ENCODE measurements around the gene SZRD1.

The SZRD1 gene

DNA sequence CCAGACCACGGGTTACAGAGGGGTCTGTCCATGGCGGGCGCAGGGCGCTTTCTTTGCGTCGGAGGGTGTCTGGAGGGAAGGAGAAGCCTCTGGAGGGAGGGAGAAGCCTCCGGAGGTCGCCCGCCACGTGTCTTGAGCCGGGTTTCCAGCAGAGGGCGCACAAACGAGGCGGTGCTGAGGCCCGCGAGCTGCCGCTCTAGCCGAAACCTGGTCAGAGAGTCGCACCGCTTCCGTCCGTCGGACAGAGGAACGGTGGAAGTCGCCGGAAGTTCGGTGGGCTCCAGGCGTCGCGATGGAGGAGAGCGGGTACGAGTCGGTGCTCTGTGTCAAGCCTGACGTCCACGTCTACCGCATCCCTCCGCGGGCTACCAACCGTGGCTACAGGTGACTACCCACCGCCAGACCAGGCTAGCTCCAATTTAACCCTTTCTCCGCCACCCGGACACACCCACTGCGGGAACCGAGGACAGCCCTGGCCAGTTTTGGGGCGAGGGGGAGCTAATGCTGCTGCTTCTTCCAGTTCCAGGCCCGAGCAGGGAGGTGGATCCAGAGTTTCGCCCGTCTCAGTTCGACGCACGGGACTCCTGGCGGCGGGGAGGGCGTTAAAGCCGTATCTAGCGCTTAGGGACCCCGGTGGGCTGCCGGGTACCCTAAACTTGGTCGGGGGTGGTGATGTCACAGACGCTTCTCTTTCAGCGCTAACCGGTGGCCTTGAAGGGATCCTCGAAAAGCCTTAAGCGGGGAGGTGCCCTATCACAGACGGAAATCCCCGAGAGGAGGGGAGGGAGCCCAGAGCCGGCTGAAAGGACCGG, 73.6 kb downstream of the SZRD1 start, which contains the start of gene NECAP2:
TSS of gene NECAP2 (plus strand) at position 255 of the 812 bp plus-strand sequence. CDS start at position 293, 38 bp downstream.
- H3K27me3 ChIP-seq (ENCODE audit: low read depth, low read length) = no peaks in the 10 kb centered on the region
- peaks cover 13% of the 10 kb centered on the region for H3K4me1 ChIP-seq (ENCODE audit: low read length)
- peak within 1 kb of the TSS; percentile 94 for H3K9ac ChIP-seq (ENCODE audit: low read length)
- H4K20me1 ChIP-seq (ENCODE audit: insufficient read depth, low read length) = no peaks in the 10 kb centered on the region
- H3K9me3 ChIP-seq (ENCODE audit: insufficient read depth, low read length) = no peaks in the 10 kb centered on the region
- H3K4me3 ChIP-seq (ENCODE audit: low read length) = peak within 1 kb of the TSS; percentile 98
- peaks cover 14% of the 10 kb centered on the region for H3K36me3 ChIP-seq (replicated peaks; ENCODE audit: low read depth, low read length)
- TF ChIP-seq CTCF (IDR thresholded peaks at IDR 0.05; ENCODE audit: low read depth, low read length) (peak; percentile 63), EZH2phosphoT487 (IDR thresholded peaks at IDR 0.05; ENCODE audit: low read depth) (no peak)
- peak within 1 kb of the TSS; percentile 76 for H3K27ac ChIP-seq (ENCODE audit: low read length)
- peak within 1 kb of the TSS; percentile 97 for H2AFZ ChIP-seq (ENCODE audit: low read depth, low read length)
- peak within 1 kb of the TSS; percentile 97 for H3K4me2 ChIP-seq (ENCODE audit: low read length)
- peaks cover 37% of the 10 kb centered on the region for H3K79me2 ChIP-seq (ENCODE audit: low read length)

GRCh38 chr1:16441282-16441665, 74.2 kb downstream of the SZRD1 start:
- peak overlapping the region; percentile 94 for H3K9ac ChIP-seq (ENCODE audit: low read length)
- no peak for TF ChIP-seq EZH2phosphoT487 (IDR thresholded peaks at IDR 0.05; ENCODE audit: low read depth)
- TF ChIP-seq CTCF (IDR thresholded peaks at IDR 0.05; ENCODE audit: low read depth, low read length) = no peak
- H3K9me3 ChIP-seq (ENCODE audit: insufficient read depth, low read length) = no peaks in the 10 kb centered on the region
- peak overlapping the region; percentile 97 for H3K4me2 ChIP-seq (ENCODE audit: low read length)
- no peak overlapping the region for H2AFZ ChIP-seq (ENCODE audit: low read depth, low read length)
- H4K20me1 ChIP-seq (ENCODE audit: insufficient read depth, low read length) = no peaks in the 10 kb centered on the region
- peaks cover 13% of the 10 kb centered on the region for H3K4me1 ChIP-seq (ENCODE audit: low read length)
- peaks cover 14% of the 10 kb centered on the region for H3K36me3 ChIP-seq (replicated peaks; ENCODE audit: low read depth, low read length)
- peak overlapping the region; percentile 76 for H3K27ac ChIP-seq (ENCODE audit: low read length)
- peak overlapping the region; percentile 98 for H3K4me3 ChIP-seq (ENCODE audit: low read length)
- no peaks in the 10 kb centered on the region for H3K27me3 ChIP-seq (ENCODE audit: low read depth, low read length)
- H3K79me2 ChIP-seq (ENCODE audit: low read length) = peaks cover 37% of the 10 kb centered on the region

GRCh38 chr1:16442265-16442664, 75.2 kb downstream of the SZRD1 start:
- TF ChIP-seq EZH2phosphoT487 (IDR thresholded peaks at IDR 0.05; ENCODE audit: low read depth) = no peak
- TF ChIP-seq CTCF (IDR thresholded peaks at IDR 0.05; ENCODE audit: low read depth, low read length) = no peak
- Histone ChIP-seq H2AFZ (ENCODE audit: low read depth, low read length) (no peak overlapping the region), H3K36me3 (replicated peaks; ENCODE audit: low read depth, low read length) (peaks cover 14% of the 10 kb centered on the region), H4K20me1 (ENCODE audit: insufficient read depth, low read length) (no peaks in the 10 kb centered on the region), H3K9ac (ENCODE audit: low read length) (no peak overlapping the region), H3K9me3 (ENCODE audit: insufficient read depth, low read length) (no peaks in the 10 kb centered on the region), H3K4me1 (ENCODE audit: low read length) (peaks cover 13% of the 10 kb centered on the region), H3K79me2 (ENCODE audit: low read length) (peaks cover 37% of the 10 kb centered on the region), H3K4me2 (ENCODE audit: low read length) (peak overlapping the region; percentile 3; the same call in 1 of the 2 replicates), H3K27ac (ENCODE audit: low read length) (no peak overlapping the region), H3K27me3 (ENCODE audit: low read depth, low read length) (no peaks in the 10 kb centered on the region), H3K4me3 (ENCODE audit: low read length) (no peak overlapping the region)

DNA sequence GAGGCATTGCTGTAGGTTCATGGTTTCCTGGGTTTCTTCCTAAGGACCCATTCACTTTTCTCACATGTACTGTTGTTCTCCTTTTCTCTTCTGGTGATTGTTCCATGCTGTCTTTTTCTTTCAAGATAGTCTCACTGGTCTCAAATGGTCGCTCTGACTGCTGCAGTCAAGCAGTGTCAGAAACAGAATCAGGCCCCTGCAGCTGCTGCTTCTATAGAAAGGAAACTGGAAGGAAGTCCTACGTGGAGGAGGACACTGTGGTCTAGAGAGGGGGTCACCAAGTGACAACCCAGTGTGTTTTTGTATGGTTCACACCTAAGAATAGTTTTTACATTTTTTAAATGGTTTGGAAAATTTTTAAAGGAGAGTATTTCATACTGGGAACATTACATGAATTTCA, 75.9 kb downstream of the SZRD1 start:
- peaks cover 37% of the 10 kb centered on the region for H3K79me2 ChIP-seq (ENCODE audit: low read length)
- no peak overlapping the region for H2AFZ ChIP-seq (ENCODE audit: low read depth, low read length)
- no peak overlapping the region for H3K4me3 ChIP-seq (ENCODE audit: low read length)
- TF ChIP-seq CTCF (IDR thresholded peaks at IDR 0.05; ENCODE audit: low read depth, low read length) (no peak), EZH2phosphoT487 (IDR thresholded peaks at IDR 0.05; ENCODE audit: low read depth) (no peak)
- H4K20me1 ChIP-seq (ENCODE audit: insufficient read depth, low read length) = no peaks in the 10 kb centered on the region
- H3K36me3 ChIP-seq (replicated peaks; ENCODE audit: low read depth, low read length) = peaks cover 14% of the 10 kb centered on the region
- no peak overlapping the region for H3K9ac ChIP-seq (ENCODE audit: low read length)
- H3K27ac ChIP-seq (ENCODE audit: low read length) = no peak overlapping the region
- no peaks in the 10 kb centered on the region for H3K27me3 ChIP-seq (ENCODE audit: low read depth, low read length)
- H3K4me1 ChIP-seq (ENCODE audit: low read length) = peaks cover 13% of the 10 kb centered on the region
- no peaks in the 10 kb centered on the region for H3K9me3 ChIP-seq (ENCODE audit: insufficient read depth, low read length)
- H3K4me2 ChIP-seq (ENCODE audit: low read length) = no peak overlapping the region

Data from OCI-LY3 (cell line).